Transverse colon (tissue), 4 donors: ENCODE results near the gene NPAS1.

Experiments
- EP300 ChIP-seq: sonication (generic); formaldehyde crosslinking; IDR thresholded peaks from one replicate; pipeline ENCODE4 v1.6.1; 2017; ENCODE audit warnings: antibody characterized with exemption, low read depth
- POLR2A ChIP-seq: fragments of 450-650 bp; IDR thresholded peaks from one replicate; pipeline ENCODE4 v1.6.1; 2016; ENCODE audit warnings: antibody characterized with exemption, mild to moderate bottlenecking, moderate library complexity
- POLR2AphosphoS5 ChIP-seq, 3 donors: sonication (generic); formaldehyde crosslinking; IDR thresholded peaks; one replicate each; pipeline ENCODE4 v1.6.1; 2016; ENCODE audit warnings: antibody characterized with exemption in 3 of 3
- TF ChIP-seq, protein P1 (sequence below), 5 experiments: fragments of 200-600 bp in 3 of 5; fragments of 450-650 bp in 2 of 5; sonication (generic) in 3 of 5; IDR thresholded peaks; 1 replicate in 2 of 5; 2 replicates in 3 of 5; pipeline ENCODE4 v1.5.1; 2016 to 2017; ENCODE audit warnings: antibody characterized with exemption in 5 of 5, inconsistent platforms in 3 of 5, mild to moderate bottlenecking in 2 of 5, moderate library complexity in 1 of 5

DNA sequence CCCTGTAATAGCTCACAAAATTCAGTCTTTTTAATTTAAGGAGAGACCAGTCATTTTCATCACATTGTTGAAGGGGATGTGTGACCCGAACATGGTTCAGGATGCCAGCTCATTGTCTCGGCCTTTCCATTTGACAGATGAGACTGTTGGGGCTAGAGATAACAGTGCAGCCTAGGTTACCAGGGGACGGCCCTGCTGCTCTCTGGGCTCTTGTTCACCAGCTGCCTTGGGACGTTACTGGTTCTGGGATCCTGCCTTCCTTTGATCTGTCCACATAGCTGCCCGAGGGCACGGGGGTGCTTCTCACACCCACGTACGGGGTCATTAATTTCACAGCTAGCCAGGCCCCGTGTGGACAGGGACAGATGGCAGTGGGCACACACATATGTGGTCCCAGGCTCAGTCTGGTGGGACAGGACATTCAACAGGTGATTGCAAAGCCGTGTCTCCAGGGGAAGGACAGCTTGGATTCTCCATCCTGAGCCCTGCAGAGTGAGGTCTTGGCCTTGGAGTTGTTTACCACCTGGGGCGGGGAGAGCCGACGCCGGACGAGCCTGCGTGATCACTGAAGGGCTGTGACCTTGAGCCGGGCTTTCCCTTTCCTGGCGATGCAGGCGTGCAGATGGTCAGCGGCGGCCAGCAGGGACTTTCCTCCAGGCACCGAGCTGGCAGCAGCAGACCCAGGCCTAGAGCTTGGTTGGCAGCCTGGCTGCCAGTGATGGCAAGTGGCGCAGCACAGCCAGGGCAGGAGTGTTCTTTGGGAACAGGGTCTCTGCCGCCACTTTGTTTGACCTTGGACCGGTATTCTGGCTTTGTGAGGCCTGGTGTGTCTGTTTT, 26.7 kb upstream of the NPAS1 start:
- TF ChIP-seq, protein P1, sequence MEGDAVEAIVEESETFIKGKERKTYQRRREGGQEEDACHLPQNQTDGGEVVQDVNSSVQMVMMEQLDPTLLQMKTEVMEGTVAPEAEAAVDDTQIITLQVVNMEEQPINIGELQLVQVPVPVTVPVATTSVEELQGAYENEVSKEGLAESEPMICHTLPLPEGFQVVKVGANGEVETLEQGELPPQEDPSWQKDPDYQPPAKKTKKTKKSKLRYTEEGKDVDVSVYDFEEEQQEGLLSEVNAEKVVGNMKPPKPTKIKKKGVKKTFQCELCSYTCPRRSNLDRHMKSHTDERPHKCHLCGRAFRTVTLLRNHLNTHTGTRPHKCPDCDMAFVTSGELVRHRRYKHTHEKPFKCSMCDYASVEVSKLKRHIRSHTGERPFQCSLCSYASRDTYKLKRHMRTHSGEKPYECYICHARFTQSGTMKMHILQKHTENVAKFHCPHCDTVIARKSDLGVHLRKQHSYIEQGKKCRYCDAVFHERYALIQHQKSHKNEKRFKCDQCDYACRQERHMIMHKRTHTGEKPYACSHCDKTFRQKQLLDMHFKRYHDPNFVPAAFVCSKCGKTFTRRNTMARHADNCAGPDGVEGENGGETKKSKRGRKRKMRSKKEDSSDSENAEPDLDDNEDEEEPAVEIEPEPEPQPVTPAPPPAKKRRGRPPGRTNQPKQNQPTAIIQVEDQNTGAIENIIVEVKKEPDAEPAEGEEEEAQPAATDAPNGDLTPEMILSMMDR (IDR thresholded peaks at IDR 0.05): no peak
- TF ChIP-seq POLR2A (no peak), POLR2AphosphoS5 (IDR thresholded peaks at IDR 0.05) (no peak), EP300 (no peak)
